GM12878 (cell line): ENCODE data around the gene THBS3. TPM values are rescaled to one million over a fixed set of nuclear protein-coding genes. Genes with fewer than 3 reads are reported as not detected.

Experiments used
- ATAC-seq: fragments of 200-7000 bp; cut with Tn5 transposase; 3 replicates; pipeline ENCODE4 v1.9.1; 2020; ENCODE audit warnings: mild to moderate bottlenecking, moderate library complexity
- BruUV-seq: library from RNA; stranded (reverse); fragments of 400-500 nt; replicated peaks from 2 replicates; lab custom pipeline; 2021; lab: Mats Ljungman, UMichigan
- CTCF ChIA-PET: fragments of 300-600 bp; sonication (Branson Sonifier 250); formaldehyde crosslinking; extraction: SDS; loops from one replicate; lab custom pipeline; 2021; ENCODE audit warnings: inconsistent platforms; lab: Yijun Ruan, JAX
- POLR2A ChIA-PET: fragments of 350-600 bp; formaldehyde crosslinking; extraction: SDS; loops from one replicate; lab custom pipeline; 2021; ENCODE audit warnings: inconsistent platforms; lab: Charles Lee
- RAD21 ChIA-PET: fragments of 300-600 bp; sonication (Branson Sonifier 250); formaldehyde crosslinking; loops from one replicate; lab custom pipeline; 2023; ENCODE audit warnings: antibody characterized with exemption; ENCODE audit not compliant: unreplicated experiment; lab: Charles Lee
- SMC1A ChIA-PET: fragments of 300-600 bp; sonication (Branson Sonifier 250); formaldehyde crosslinking; loops from one replicate; lab custom pipeline; 2023; ENCODE audit not compliant: unreplicated experiment, uncharacterized antibody; lab: Charles Lee
- DNase-seq: peaks from one replicate; pipeline ENCODE4 v3.0.0-alpha.2; 2011; ENCODE audit warnings: low read depth, low spot score
- FAIRE-seq: peaks from 3 replicates; lab custom pipeline; 2011; peaks lifted over from hg19 to GRCh38; lab: Jason Lieb, UNC
- H2AFZ ChIP-seq: 2 replicates; pipeline ENCODE4 v1.6.0; 2011; ENCODE audit warnings: low read depth, low read length, control low read depth; ENCODE audit not compliant: control insufficient read depth
- H3K27ac ChIP-seq: 2 replicates; pipeline ENCODE4 v1.5.1; 2011; ENCODE audit warnings: control low read depth; ENCODE audit not compliant: control insufficient read depth, insufficient read depth
- H3K27me3 ChIP-seq, 2 experiments: replicated peaks in 1 of 2; 2 replicates each; pipeline versions ENCODE4 v1.6.0 to v1.6.1; 2011; ENCODE audit warnings: low read length in 1 of 2; ENCODE audit not compliant: control insufficient read depth in 2 of 2, insufficient read depth in 2 of 2
- H3K36me3 ChIP-seq, 2 experiments: 2 replicates each; pipeline ENCODE4 v1.5.1; 2011; ENCODE audit warnings: low read length in 1 of 2; ENCODE audit not compliant: control insufficient read depth in 2 of 2, insufficient read depth in 2 of 2
- H3K4me1 ChIP-seq: 2 replicates; pipeline ENCODE4 v1.6.1; 2011; ENCODE audit warnings: mild to moderate bottlenecking, low read length, moderate library complexity, mixed read lengths; ENCODE audit not compliant: control insufficient read depth, insufficient read depth
- H3K4me2 ChIP-seq: 2 replicates; pipeline ENCODE4 v1.6.0; 2011; ENCODE audit warnings: control low read depth; ENCODE audit not compliant: control insufficient read depth, insufficient read depth
- H3K4me3 ChIP-seq: fragments of 200-600 bp; sonication (generic); 2 replicates; pipeline ENCODE4 v1.5.1; 2016
- H3K79me2 ChIP-seq: 2 replicates; pipeline ENCODE4 v1.6.0; 2011; ENCODE audit warnings: low read length; ENCODE audit not compliant: control insufficient read depth, insufficient read depth
- H3K9ac ChIP-seq: 2 replicates; pipeline ENCODE4 v1.8.0; 2011; ENCODE audit warnings: low read length, control low read depth, mixed read lengths; ENCODE audit not compliant: control insufficient read depth, insufficient read depth
- H3K9me3 ChIP-seq: replicated peaks from 3 replicates; pipeline ENCODE4 v1.5.1; 2011; ENCODE audit warnings: mild to moderate bottlenecking, low read length; ENCODE audit not compliant: control insufficient read depth, insufficient read depth
- H4K20me1 ChIP-seq: 2 replicates; pipeline ENCODE4 v1.6.0; 2011; ENCODE audit not compliant: control insufficient read depth, insufficient read depth
- BACH1 ChIP-seq: fragments of 450-650 bp; IDR thresholded peaks from 2 replicates; pipeline ENCODE4 v1.6.1; 2017; ENCODE audit warnings: mild to moderate bottlenecking, borderline replicate concordance
- BRCA1 ChIP-seq: IDR thresholded peaks from 2 replicates; pipeline ENCODE4 v1.6.1; 2011; ENCODE audit warnings: low read depth, low read length, improper control_type of control experiment
- E4F1 ChIP-seq: fragments of 450-650 bp; IDR thresholded peaks from 2 replicates; pipeline ENCODE4 v1.6.1; 2018; ENCODE audit warnings: borderline replicate concordance, mild to moderate bottlenecking; ENCODE audit not compliant: partially characterized antibody
- EP300 ChIP-seq, 2 experiments: fragments of 150-350 bp in 1 of 2; IDR thresholded peaks; 2 replicates each; pipeline ENCODE4 v1.6.1; 2011 to 2012; ENCODE audit warnings: low read depth in 2 of 2, low read length in 2 of 2, borderline replicate concordance in 1 of 2, improper control_type of control experiment in 1 of 2, inconsistent platforms in 1 of 2; ENCODE audit not compliant: control insufficient read depth in 1 of 2
- GABPA ChIP-seq: IDR thresholded peaks from 2 replicates; pipeline ENCODE4 v1.6.1; 2014; ENCODE audit warnings: antibody characterized with exemption, low read depth, mild to moderate bottlenecking, inconsistent platforms
- JUNB ChIP-seq: IDR thresholded peaks from 2 replicates; pipeline ENCODE4 v1.6.1; 2016; ENCODE audit warnings: antibody characterized with exemption, mild to moderate bottlenecking
- MEF2A ChIP-seq: IDR thresholded peaks from 2 replicates; pipeline ENCODE4 v1.6.1; 2011; ENCODE audit warnings: low read depth, mild to moderate bottlenecking, low read length, moderate library complexity; ENCODE audit not compliant: insufficient read depth
- NR2C2 ChIP-seq: IDR thresholded peaks from 2 replicates; pipeline ENCODE4 v1.6.1; 2011; ENCODE audit warnings: borderline replicate concordance, low read depth; ENCODE audit not compliant: control insufficient read depth, insufficient read length
- POU2F2 ChIP-seq: IDR thresholded peaks from 3 replicates; pipeline ENCODE4 v1.6.1; 2011; ENCODE audit warnings: low read depth, mild to moderate bottlenecking, low read length, borderline replicate concordance
- RAD21 ChIP-seq: IDR thresholded peaks from 2 replicates; pipeline ENCODE4 v1.6.1; 2011; ENCODE audit warnings: mild to moderate bottlenecking, low read depth, low read length, moderate library complexity; ENCODE audit not compliant: insufficient read depth
- RB1 ChIP-seq: fragments of 450-650 bp; formaldehyde crosslinking; IDR thresholded peaks from 2 replicates; pipeline ENCODE4 v1.6.1; 2017; ENCODE audit warnings: mild to moderate bottlenecking, borderline replicate concordance
- RCOR1 ChIP-seq: conservative IDR thresholded peaks from 2 replicates; pipeline ENCODE4 v1.6.1; 2012; ENCODE audit warnings: low read depth, low read length, improper control_type of control experiment
- SMAD5 ChIP-seq: IDR thresholded peaks from 2 replicates; pipeline ENCODE4 v1.6.1; 2016; ENCODE audit warnings: antibody characterized with exemption, low read depth
- TBL1XR1 ChIP-seq: IDR thresholded peaks from 2 replicates; pipeline ENCODE4 v1.6.1; 2012; ENCODE audit warnings: low read depth, low read length, improper control_type of control experiment
- TCF7 ChIP-seq: IDR thresholded peaks from 2 replicates; pipeline ENCODE4 v1.6.1; 2014; ENCODE audit warnings: antibody characterized with exemption, borderline replicate concordance
- YBX1 ChIP-seq: fragments of 450-650 bp; IDR thresholded peaks from 2 replicates; pipeline ENCODE4 v1.6.1; 2016; ENCODE audit warnings: antibody characterized with exemption
- ZSCAN29 ChIP-seq: fragments of 450-650 bp; IDR thresholded peaks from 2 replicates; pipeline ENCODE4 v1.6.1; 2017; ENCODE audit warnings: mild to moderate bottlenecking, moderate library complexity
- WGBS: methylation state at CpG from one replicate; pipeline ENCODE4 v1.1.6; 2016; ENCODE audit warnings: low lambda C conversion rate; ENCODE audit not compliant: insufficient replicate concordance, insufficient coverage; ENCODE audit errors: missing lambda C conversion rate; 5-methylcytosine and 5-hydroxymethylcytosine counted together
- in situ Hi-C: fragments of 300-500 bp; cut with MboI; formaldehyde crosslinking; loops from 9 replicates; pipeline ENCODE4 v1.14.3; 2018; ENCODE audit warnings: mixed read lengths
- intact Hi-C: fragments of 100-400 bp; cut with micrococcal nuclease; formaldehyde crosslinking; loops from one replicate; pipeline ENCODE4 v1.14.2; 2022; ENCODE audit not compliant: unreplicated experiment
- polyA plus RNA-seq, 11 experiments: library from polyadenylated mRNA; depleted of rRNA in 4 of 11; unstranded in 6 of 11; stranded (reverse) in 5 of 11; fragments of >200 nt; fragmentation: Nextera tagmentation in 4 of 11; fragmentation: Illumina TruSeq in 1 of 11; extraction: Ambion mirVana in 4 of 11; extraction: Trizol in 1 of 11; gene quantifications; 1 replicate in 1 of 11; 2 replicates in 10 of 11; pipeline versions ENCODE4 v1.2.1 to v1.2.3, GENCODE V29; 2011 to 2016; ENCODE audit warnings: inconsistent platforms in 2 of 11, missing spikeins in 2 of 11, low read depth in 1 of 11
- total RNA-seq, 4 experiments: library from RNA; depleted of rRNA in 3 of 4; stranded (reverse); fragments of >200 nt in 3 of 4; fragmentation: Illumina TruSeq in 1 of 4; extraction: Trizol in 1 of 4; gene quantifications; 2 replicates each; pipeline versions ENCODE4 v1.2.1 to v1.2.3, GENCODE V29; 2013 to 2021

Gene THBS3
- total and polyA plus RNA-seq, 10 of the 15 experiments (the other 5 are each of a cell fraction or from before 2014, with no cell fraction given): 0.66 to 3.6 (median 2.0) TPM

- TF ChIP-seq BACH1 (no peak), SMAD5 (no peak)
Measured at GRCh38 chr1:155251566-155251965, 43.9 kb upstream of the THBS3 start (continued).

DNA sequence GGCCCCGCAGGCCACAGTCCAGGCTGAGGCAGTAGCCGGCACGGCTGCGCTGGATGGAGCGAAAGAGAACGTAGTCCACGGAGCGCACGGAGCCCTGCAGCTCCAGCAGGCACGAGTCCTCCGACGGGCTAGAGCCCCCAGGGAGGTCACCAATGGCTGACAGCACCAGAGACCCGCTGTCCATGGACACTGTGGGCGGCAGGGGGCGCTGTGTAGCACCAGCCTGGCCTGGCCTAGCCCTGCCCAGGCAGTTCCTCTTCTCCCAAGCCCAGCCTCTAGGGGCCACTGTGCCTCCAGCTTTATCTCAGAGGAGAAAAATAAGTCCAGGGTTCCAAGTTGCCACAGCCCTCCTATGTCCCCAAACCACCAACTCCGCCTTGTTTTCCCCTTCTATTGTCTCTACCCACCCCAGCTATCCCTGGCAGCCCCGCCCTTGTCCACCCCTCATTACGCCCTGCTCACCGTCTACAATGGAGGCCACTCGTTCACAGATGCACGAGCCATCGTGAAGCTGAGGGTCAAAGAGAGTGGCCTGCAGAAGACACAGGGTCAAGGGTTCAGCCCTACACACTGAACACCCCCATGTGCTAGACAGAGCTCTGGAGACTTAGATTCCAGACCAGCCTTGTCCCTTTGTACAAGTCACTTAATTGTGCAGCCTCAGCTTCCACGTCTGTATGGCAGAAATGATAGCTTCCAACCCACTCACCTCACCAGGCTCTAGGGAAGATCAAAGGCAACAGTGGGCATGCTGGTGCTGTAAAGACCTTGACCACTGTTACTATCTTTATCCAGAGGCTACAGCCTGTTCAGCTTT, 43.1 kb upstream of the THBS3 start:
- peak overlapping the region; percentile 63 for H3K9ac ChIP-seq
- in situ Hi-C loops: no loop called here
- peak; percentile 100 for FAIRE-seq
- TF ChIP-seq NR2C2 (no peak), ZSCAN29 (no peak), TBL1XR1 (no peak), BRCA1 (no peak), MEF2A (no peak), YBX1 (no peak), TCF7 (no peak), E4F1 (no peak), RB1 (peak; percentile 85; the same call in 1 of the 2 replicates), EP300 (IDR thresholded peaks at IDR 0.05; ENCODE audit: borderline replicate concordance in 1 of 2, control insufficient read depth in 1 of 2, low read depth in 2 of 2, low read length in 2 of 2) (no peak), RCOR1 (peak; percentile 80; the same call in 1 of the 2 replicates), GABPA (no peak), POU2F2 (no peak), JUNB (no peak), RAD21 (peak; percentile 89)

More for the DNA sequence above, 43.1 kb upstream of the THBS3 start:
- intact Hi-C loops: loop anchor here (1.0 to 2.0 kb wide), 3 partner anchors 72 to 342 kb away; no protein-coding TSS in a partner anchor
- BruUV-seq: no TSS peak
- 21% methylated on average over 23 of the region's 23 CpGs for WGBS
- RAD21 ChIA-PET: interaction anchor here (0.5 to 5.2 kb wide), 24 partner anchors 7 to 815 kb away, joined by 3 to 81 read pairs (median 4); partner anchors contain the start of genes CLK2, FDPS, HCN3 and MTX1
- Histone ChIP-seq H3K4me2 (peak overlapping the region; percentile 96), H3K36me3 (no peaks in the 10 kb centered on the region), H3K79me2 (peaks cover 7% of the 10 kb centered on the region), H4K20me1 (no peaks in the 10 kb centered on the region), H3K4me1 (peaks cover 13% of the 10 kb centered on the region), H3K4me3 (peak overlapping the region; percentile 72), H3K9me3 (no peaks in the 10 kb centered on the region), H3K27ac (peak overlapping the region; percentile 38), H3K27me3 (no peaks in the 10 kb centered on the region), H2AFZ (peak overlapping the region; percentile 75)
- DNase-seq (peak; percentile 57), ATAC-seq (peak; percentile 97)
- CTCF ChIA-PET: interaction anchor here (0.5 to 9.6 kb wide), 69 partner anchors 10 to 683 kb away, joined by 3 to 225 read pairs (median 5); partner anchors contain the start of genes CLK2, FDPS, HCN3 and KHDC4
- SMC1A ChIA-PET: interaction anchor here (0.6 to 4.7 kb wide), 28 partner anchors 9 to 606 kb away, joined by 3 to 57 read pairs (median 4); partner anchors contain the start of genes CLK2, FDPS, GON4L and RUSC1
- POLR2A ChIA-PET: interaction anchor here (0.5 to 2.9 kb wide), 15 partner anchors 8 to 574 kb away, joined by 3 to 23 read pairs (median 4); partner anchors contain the start of genes CLK2, FDPS and SCAMP3
